GM18517 (cell line): ENCODE data around the gene IARS1.
A peak's percentile ranks its signal among the peaks of the same experiment; 100 is the strongest.

Experiments
- ATAC-seq: cut with Tn5 transposase; IDR thresholded peaks from one replicate; pipeline ENCODE4 v1.9.1; 2021; ENCODE audit warnings: mild to moderate bottlenecking, moderate library complexity; ENCODE audit not compliant: unreplicated experiment

IARS1 gene

DNA sequence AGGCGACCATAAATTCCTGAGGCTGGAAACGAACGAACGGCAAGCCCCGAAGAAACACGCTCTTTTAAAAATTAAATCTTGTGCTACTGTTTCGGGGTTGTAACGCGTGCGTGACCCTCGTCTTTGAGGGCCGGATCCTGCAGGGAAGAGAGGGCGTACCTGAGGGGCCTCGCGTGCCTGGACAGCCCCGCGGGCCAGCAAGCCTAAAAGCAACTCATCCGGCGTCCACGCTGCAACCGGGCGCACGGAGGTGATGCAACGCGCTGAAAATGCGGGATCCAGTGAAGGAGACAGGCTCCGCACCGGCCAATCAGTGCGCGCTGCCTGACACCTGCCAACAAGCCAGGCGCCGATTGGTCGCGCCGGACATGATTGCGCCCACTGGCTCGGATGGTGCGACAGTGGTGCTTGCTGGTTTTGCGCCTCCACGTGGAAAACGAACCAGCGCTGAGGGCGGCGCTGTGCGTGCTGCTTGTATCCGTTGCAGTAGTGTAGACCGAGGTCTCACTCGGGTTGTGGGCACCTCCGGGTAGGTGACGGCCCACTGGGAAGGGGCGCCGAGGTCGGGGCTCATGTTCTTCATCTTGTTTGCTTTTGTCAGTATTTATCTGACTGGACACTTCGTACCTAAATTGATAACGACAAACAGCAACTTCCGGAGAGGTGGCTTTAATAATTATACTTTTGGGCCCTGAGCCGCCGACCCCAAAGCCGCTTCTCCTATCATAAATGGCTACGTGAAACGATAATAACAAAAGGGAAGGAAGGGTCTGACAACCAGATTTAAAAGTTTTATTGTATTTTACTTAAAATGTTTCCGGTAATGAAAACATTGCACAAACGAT, at the start of gene IARS1:
IARS1 (minus strand) TSS at position 246 of the 845 bp plus-strand sequence. CDS start 4,278 bp downstream, outside the sequence.
- ATAC-seq: peak; percentile 92

DNA sequence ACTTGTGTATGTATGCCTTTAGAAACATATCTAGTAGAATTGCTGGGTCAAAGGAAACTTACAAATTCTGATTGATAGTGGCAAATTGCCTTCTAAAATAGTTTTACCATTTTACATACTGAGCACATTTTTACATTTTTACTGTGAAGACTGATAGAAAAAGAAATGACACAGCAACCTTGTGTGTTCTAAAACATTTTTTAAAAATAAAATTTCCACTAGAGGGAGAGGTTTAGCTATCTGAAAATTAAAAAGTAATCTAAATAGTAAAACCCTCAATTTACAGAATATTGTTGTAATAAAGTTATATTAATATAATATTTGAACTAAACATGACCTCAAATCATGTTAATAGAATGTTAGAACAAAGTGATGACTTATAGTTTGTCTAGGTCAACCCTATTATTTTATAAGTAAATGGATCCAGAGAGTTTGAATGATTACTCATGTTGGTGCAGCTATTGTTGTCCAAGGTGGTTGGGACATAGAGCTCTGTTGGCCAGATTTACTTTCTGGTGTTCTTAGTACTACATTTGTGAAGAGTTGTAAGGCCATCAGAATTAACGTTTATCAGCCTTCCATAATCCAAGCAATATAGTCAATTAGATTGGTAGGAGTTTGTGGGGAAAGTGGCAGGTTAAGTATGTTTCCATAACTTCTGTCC, 49.5 kb upstream of the IARS1 start:
- no peak for ATAC-seq

DNA sequence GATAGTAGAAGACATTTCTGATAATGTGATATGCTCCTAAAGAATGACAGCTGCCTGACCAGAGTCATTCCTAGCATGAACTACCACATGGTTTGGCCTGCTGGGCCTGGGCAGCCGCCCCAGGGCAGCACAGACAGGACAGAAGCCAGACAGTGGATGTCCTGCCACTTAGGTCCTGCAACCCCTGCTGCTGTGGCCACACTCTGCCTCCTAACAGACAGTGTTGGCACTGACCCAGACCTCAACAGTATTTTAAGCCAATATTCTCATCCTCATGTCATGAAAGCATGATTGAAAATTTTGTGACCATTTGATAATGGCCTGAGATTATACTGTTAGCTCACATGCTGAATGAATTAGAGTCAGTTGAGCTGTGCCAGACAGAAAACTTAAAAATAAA, 48.1 kb upstream of the IARS1 start:
- ATAC-seq: no peak

DNA sequence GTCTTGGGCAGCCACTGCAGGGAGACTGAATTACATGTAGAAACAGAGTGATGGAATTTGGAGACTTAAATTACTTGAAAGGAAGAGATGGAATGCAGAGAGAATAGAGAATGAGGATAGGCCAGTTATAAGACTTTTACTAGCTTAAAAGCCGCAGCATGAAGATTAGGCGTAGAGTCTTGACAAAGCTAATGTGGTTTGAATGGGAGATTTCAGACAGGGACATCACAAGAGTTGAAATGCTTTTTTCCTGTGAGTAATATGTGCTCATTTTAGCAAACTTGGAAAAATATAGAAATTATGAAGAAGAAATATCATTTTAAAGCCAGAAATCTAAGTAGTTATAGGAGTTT, 39.8 kb upstream of the IARS1 start:
- no peak for ATAC-seq

DNA sequence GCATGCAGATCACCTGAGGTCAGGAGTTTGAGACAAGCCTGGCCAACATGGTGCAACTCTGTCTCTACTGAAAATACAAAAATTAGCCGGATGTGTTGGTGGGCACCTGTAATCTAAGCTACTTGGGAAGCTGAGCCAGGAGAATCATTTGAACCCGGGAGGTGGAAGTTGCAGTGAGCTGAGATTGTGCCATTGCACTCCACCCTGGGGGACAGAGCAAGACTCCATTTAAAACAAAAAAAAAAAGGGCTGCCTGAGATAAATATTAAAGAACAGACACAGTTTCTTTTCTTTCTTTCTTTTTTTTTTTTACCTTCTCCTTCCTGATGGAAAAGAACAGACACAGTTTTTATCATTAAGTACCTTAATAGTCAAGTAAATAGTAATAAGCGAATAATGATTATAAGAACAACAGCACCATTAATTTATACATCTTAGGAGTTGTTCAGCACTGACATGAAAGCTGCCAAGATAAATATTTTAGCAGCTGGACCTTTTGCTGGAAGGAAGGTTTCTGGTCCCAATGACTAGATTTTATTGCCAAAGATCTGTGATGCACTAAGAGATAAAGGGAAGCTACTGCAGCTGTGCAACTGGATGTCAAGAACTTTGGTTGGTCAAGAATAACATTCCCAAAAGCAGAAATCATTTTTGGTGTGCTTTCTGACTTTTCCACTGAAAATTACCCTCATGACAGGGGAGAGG, 39.2 kb upstream of the IARS1 start:
- ATAC-seq: no peak

DNA sequence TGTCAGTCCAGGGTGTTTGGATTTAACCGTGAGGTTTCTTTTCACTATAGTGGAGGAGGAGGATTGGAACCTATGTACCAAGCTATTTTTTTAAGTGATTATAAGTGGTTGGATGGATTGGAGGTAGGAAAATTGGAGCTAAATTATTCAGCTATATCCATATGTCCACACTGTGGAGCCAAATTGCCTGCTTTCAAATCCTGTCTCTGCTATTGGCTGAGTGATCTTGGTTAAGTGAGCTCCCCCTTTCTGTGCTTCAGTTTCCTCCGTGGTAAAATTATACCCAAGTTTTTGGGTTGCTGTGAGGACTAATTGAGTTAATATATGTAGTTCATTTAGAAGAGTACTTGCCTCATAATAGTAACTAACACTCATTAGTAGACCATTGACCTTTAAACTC, 34.7 kb upstream of the IARS1 start:
- ATAC-seq: no peak

DNA sequence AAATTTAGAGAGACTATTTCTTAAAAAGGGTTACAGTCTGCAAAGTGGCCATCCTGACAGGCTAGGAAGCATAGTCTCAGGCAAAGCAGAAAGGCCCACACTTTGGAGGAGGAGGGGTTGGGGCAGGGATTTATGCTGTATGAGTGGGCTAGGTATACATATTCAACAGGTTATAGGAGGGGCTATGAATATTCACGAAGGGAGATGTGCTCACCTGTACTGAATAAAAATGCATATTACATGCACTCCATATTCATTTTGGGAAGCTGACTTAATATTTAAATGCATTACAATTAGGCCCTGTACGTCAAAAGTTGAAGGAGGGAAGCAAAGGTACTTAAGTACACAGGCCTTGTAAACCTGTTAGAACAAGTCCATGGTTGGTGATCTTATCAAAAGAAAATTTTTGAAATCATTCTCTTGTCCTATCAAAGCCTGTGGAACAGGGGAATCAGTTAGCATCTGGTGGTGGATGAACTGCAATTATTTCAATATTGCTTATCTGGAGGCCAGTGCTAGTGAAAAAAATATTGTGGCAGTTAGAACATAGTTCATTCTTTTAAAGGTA, 33.9 kb upstream of the IARS1 start:
- no peak for ATAC-seq

DNA sequence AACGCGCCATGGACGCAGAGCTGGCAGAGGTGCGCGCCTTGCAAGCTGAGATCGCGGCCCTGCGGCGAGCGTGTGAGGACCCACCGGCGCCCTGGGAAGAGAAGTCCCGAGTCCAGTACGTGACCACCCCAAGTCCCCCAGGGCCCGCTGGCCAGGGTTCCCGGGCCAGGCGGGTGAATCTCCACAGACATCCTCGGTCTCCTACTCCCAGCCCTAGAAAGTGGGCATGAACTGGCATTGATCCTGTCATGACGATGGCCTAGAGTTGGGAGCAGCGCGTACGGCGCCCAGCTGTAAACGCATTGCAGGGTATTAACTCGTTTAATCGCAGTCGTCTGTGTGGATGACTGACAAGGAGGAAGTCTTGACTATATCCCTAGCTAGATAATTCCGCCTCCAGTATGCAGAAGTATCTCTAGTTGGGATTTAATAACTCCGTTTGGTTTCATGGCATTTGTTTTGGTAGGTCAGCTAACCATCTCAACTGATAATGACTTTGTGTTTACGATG, 32.5 kb upstream of the IARS1 start:
- peak; percentile 1 for ATAC-seq

DNA sequence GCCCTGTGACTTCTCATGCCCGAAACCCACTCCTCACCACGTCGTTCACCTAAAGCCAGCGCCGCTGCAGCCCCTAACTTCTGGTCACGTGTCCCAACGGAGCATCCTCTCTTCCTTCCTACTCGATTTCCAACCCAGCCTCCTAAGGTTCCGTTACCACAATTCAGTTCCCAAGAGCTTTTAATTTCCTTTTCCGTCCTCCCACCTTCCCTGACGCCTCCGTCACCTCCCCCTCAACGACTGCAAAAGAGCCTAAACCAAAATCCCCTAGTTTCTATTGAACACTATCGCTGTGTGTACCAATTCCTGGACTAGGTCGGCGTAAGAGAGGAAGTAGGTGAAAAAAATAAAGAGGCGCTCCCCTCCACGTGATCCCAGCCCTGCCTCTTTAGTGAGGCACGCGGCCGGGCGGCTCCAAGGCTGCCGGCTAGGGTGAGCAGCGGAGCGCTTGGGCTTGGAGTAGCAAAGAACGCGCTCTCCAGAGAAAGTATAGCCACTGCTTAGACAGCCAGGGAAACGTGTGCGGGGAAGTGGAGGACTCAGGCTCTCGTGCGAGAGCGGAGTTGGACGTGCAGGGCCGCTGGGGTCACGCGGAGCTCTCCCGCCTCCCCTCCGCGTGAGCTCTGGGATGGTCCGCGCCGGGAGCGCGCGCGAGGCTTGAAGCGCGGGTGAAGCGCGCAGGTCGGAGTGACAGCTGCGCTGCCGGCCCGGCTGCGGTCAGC, 31.9 kb upstream of the IARS1 start, which contains the start of the genes CENPP and NOL8:
CENPP (plus strand) TSS at position 685 of the 722 bp plus-strand sequence.
NOL8 (minus strand) TSS at position 82 of the 722 bp plus-strand sequence. CDS start 1,189 bp downstream, outside the sequence.
- ATAC-seq: peak; percentile 93

DNA sequence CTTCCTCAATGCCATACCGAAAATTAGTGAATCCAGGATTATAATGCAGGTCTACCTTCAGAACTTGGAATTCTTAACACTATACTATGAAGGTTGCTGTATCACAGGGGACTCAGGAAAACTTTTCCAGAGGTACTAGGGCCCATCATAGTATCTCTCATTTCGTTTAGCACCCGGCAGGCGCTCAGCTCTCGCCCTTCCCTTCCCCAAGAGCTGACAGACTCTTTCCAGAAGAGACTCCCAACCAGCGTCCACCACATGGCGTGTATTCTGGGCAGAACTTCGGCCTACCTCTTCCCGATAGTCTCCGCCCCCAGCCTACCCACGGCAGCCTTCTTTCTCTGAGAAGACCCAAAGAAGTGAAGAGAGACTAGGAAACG, 31.4 kb upstream of the IARS1 start:
- ATAC-seq: peak; percentile 6

DNA sequence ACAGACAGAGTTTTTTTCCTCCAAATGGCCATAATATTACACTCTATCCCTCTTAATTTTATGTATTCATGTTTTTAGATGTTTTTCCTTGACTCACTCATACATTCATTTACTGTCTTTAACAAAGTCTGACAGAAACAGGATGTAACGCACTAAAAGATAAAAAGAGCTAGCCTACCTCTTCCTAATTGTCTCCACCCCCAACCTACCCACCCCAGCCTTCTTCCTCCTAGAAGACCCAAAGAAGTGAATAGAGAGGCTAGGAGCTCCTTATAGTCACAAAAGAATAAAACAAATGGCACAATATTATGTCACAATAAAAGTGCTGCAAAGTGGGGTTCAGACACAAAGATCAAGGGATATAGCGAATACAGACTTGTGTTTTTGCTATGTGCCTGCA, 30.9 kb upstream of the IARS1 start:
- no peak for ATAC-seq

DNA sequence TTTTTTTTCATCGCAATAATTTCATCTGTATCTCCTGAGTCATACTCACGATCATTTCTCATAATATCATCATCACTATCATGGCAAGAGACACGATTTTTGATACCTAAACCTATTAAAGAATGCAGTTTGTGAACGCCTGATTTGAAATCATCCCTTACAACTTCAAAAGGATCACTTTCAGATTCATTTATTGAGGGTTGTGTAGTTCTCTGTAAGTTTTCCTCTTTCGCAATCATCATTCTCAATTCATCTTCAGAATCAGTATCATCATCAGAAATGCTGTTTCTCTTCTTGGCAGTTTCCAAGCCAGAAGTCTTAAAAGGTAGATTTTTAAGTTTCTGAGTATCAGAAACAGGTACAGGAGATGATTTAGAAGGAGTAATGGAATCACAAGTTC, 22.0 kb upstream of the IARS1 start:
- no peak for ATAC-seq

DNA sequence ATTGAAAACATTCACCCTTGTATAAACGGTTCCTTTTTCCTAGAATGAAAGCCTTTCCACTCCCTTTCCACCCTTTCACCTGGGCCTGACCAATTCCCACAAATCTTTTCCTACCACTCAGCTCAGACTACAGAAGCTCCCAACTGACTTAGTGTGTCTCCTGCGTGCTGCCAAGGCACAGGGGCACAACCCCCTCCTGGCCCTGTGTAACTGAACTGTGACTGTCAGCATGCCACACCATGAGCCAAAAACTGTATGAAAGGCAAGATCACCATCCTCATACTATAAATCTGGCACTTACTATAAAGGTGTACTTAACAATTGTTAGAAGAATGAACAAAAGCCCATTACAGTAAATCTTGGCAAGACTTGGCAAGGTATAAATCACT, 20.1 kb upstream of the IARS1 start:
- ATAC-seq: no peak

DNA sequence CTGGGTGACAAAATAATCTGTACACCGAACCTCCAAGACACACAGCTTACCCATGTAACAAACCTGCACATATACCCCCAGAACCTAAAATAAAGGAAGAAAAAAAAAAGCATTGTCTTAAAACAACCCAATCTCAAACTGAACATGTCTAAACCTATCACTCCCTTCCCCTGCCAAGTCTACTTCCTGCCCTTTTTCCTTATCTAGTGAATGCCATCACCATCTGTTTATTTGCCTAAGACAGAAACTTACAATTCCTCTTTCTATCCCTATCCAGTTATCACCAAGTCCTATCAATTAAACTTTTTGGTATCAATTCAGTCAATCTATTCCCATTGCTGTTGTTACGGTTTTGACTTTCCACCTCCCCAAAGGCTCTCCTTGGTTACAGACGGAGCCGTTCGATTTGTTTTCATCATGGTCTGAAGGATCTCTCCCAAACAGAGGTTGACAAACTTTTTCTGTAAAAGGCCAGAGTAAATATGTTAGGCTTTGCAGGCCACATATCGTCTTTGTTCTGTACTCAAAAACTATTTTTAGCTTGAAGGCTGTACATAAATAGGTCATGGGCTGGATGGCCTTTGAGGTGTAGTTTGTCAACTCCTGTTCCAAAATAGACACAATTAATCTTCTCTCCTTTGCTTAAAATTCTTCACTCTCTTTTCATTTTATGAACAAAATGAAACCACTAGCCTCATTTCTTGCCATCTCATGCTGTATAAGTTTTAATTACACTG, 19.6 kb upstream of the IARS1 start:
- ATAC-seq: no peak

DNA sequence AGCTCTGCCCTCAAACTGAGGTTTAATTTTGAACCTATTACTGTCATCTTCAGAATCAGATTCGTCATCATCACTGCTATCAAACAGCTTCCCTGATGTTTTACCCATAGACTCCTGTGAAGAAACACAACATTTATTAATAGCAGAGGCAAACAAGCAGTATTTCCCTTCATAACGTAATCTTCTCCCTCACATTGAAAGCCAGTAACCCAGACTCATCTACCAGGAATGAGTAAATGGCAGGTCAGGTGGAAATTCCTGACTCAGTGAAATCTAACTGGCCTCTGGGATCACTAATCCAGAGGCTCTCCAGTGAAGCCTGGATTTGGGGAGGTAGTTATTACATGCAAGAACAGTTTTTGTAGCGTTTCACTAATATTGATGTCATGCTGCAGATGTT, 17.1 kb upstream of the IARS1 start:
- no peak for ATAC-seq

DNA sequence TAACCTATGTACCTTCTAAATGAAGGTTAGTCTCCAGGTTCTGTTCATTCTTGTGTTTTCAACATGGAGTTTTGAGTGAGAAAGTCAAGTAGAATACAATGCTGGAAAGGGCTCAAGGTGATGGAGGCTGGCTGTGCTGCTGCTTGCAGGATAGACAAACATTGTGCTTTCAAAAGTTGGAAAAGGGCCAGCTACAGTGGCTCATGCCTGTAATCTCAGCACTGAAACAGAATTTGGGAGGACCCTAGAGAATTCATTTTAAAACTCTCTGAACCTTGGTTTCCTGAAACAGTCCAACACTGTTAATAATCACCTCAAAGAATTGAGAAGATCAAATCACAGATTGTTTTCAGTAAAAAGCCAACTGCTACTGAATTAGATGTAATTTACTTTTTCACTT, 15.4 kb upstream of the IARS1 start:
- no peak for ATAC-seq

DNA sequence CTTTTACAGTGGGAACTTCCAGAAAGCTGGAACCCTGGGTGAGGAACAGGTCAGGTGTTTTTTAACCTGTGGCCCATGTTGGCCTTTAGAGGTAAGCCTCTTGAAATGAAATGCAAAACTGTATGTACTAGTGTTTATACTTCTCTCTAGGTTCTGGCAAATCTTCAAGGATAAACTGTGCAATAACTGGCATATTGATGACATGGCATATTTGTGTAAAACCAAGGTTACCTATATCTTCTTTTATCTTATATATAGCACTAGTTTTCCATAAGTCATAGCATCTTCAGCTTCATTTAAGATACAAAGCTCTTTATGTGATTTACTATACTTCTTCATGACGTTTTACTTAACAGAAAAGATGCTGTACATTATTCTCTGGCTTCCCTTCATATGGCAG, 7.4 kb upstream of the IARS1 start:
- no peak for ATAC-seq

DNA sequence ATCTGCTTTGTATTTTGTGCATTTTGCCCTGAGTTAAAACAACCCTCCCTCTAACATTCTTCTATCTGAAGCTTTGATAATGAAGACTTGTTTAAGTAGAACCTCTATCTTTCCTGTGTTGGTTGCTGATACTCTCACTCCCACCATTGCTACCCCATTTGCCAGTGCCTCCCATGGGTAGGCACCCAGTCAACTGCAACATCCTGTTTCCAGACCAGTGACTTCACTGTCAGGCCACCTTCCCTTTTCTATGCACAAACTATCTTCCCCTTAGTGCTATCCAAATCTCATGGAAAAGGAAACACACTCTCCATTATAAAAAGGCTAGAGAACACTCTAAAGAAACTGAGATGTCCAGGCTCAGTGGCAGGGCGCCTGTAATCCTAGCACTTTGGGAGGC, 5.6 kb upstream of the IARS1 start:
- no peak for ATAC-seq

DNA sequence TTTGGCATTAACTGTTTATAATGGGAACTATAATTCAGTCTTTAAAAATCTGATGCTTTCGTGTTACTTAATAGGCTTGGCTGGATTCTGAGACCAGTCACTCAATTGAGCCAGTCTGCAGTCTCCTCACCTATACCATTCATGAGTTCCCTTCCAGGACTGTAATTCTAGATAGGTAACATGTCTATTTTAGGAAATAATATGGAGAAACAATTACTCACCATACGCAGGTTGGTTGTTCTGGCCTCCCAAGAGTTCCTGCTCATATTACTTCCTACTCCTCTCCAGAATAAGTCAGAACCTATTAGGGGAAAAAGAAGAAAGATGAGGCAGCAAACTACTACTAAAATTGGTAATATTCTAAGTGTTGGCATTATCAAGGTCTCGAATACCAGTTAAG, 4.5 kb upstream of the IARS1 start:
- ATAC-seq: no peak

DNA sequence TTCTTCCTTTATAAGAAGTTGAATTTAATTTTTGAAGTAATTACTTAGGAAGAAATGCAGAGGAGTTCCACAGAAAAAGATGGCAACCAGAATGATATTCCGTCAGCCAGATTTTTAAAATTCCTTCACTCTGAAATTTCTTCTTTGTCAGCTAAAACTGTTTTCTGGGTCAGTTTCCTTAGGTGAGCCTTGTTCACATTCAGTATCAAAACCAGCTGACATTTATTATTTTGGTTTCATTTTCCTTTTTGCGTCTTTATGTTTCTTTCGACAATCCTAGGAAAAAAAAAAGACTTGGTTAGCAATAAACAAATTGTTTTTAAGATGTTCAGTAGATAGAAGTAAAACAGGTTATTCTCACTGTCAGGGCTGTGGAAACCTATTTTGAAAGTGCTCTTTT, 4.1 kb upstream of the IARS1 start:
- ATAC-seq: no peak
